ENCODE results near the gene AGBL3. TPM values are rescaled to one million over a fixed set of nuclear protein-coding genes. Genes with fewer than 3 reads are reported as not detected.

The AGBL3 gene
- total and polyA plus RNA-seq, 9 of the 15 experiments (the other 6 are each of a cell fraction or from before 2014, with no cell fraction given): 0.54 to 2.9 (median 1.7) TPM

DNA sequence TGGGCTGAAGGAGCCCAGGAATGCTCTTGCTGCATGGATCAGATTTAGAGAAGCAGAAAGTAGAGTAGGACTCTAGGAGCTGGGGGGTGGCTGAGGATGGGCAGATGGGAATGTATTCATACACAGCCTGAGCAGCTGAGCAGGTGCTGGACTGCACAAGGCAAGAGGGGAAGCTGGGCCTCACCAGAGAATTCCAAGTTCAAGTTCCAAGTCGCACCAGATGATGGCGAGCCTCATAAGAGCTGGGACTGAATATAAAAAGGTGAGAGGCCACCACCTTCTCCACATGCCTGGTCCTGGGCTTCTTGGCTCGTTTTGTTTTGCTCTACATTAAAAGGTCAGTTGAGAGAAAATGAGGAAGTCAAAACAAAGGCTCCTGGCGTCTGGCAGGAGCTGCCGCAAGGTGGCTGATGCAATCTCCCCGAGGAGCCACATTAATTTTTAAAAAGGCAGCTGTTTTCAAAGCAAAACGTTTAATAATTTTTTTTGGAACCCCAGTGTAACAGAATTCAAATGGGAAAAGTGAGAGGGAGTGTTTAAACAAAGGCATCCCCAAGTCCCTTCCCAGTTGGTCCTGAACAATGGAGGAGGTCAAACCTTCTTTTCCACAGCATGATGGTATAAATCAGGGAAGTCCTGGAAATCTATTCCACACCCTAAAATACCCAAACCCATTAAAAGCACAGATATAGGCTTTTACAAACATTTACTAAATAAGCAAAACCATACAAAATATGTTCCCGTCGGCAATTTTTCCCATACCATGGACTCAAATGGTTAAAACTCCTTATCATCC lies 174.7 kb downstream of the AGBL3 start (continued):
- no peak for TF ChIP-seq E2F5 (CRISPR knock-in tag; IDR thresholded peaks at IDR 0.05)
- TF ChIP-seq POLR3A (IDR thresholded peaks at IDR 0.05; ENCODE audit: borderline replicate concordance, extremely low read depth, insufficient read depth, insufficient read length): no peak
- no peak for TF ChIP-seq HNRNPH1 (optimal IDR thresholded peaks at IDR 0.05; ENCODE audit: low read depth, low read length)
- no peak for TF ChIP-seq STAT5B (CRISPR knock-in tag; IDR thresholded peaks at IDR 0.05)
- peak; percentile 39; the same call in 1 of the 2 replicates for TF ChIP-seq MTA1 (IDR thresholded peaks at IDR 0.05; ENCODE audit: borderline replicate concordance)
- no peak for TF ChIP-seq MED1 (CRISPR knock-in tag; IDR thresholded peaks at IDR 0.05; ENCODE audit: borderline replicate concordance)
- no peak; the same call in 1 of the 2 replicates for TF ChIP-seq TSHZ1 (CRISPR knock-in tag; IDR thresholded peaks at IDR 0.05)
- peak; percentile 43; the same call in 1 of the 2 replicates for TF ChIP-seq GMEB1 (CRISPR knock-in tag; IDR thresholded peaks at IDR 0.05)
- TF ChIP-seq ZC3H4 (CRISPR knock-in tag; IDR thresholded peaks at IDR 0.05; ENCODE audit: borderline replicate concordance): no peak
- no peak for TF ChIP-seq SIN3B (IDR thresholded peaks at IDR 0.05; ENCODE audit: low read depth)
- TF ChIP-seq FIP1L1 (IDR thresholded peaks at IDR 0.05; ENCODE audit: low read depth, low read length, poor library complexity, severe bottlenecking): no peak
- no peak for TF ChIP-seq ZNF699 (CRISPR knock-in tag; IDR thresholded peaks at IDR 0.05; ENCODE audit: insufficient replicate concordance)
- TF ChIP-seq, protein P1, sequence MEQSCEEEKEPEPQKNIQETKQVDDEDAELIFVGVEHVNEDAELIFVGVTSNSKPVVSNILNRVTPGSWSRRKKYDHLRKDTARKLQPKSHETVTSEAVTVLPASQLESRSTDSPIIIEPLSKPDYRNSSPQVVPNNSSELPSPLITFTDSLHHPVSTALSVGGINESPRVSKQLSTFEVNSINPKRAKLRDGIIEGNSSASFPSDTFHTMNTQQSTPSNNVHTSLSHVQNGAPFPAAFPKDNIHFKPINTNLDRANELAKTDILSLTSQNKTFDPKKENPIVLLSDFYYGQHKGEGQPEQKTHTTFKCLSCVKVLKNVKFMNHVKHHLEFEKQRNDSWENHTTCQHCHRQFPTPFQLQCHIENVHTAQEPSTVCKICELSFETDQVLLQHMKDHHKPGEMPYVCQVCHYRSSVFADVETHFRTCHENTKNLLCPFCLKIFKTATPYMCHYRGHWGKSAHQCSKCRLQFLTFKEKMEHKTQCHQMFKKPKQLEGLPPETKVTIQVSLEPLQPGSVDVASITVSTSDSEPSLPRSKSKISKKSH (CRISPR knock-in tag; IDR thresholded peaks at IDR 0.05): no peak
- no peak for TF ChIP-seq TBP (optimal IDR thresholded peaks at IDR 0.05; ENCODE audit: low read depth, low read length)
- no peak for TF ChIP-seq PPARD (CRISPR knock-in tag; IDR thresholded peaks at IDR 0.05)
- TF ChIP-seq ZKSCAN3 (CRISPR knock-in tag; IDR thresholded peaks at IDR 0.05): no peak
- TF ChIP-seq OTX1 (CRISPR knock-in tag; IDR thresholded peaks at IDR 0.05): no peak
